ENCODE measurements around the gene SLC44A1. TPM values are rescaled to one million over a fixed set of nuclear protein-coding genes. Genes with fewer than 3 reads are reported as not detected.

The SLC44A1 gene
- total RNA-seq, 1 donor from 2014 or later, result 69.7 TPM

DNA sequence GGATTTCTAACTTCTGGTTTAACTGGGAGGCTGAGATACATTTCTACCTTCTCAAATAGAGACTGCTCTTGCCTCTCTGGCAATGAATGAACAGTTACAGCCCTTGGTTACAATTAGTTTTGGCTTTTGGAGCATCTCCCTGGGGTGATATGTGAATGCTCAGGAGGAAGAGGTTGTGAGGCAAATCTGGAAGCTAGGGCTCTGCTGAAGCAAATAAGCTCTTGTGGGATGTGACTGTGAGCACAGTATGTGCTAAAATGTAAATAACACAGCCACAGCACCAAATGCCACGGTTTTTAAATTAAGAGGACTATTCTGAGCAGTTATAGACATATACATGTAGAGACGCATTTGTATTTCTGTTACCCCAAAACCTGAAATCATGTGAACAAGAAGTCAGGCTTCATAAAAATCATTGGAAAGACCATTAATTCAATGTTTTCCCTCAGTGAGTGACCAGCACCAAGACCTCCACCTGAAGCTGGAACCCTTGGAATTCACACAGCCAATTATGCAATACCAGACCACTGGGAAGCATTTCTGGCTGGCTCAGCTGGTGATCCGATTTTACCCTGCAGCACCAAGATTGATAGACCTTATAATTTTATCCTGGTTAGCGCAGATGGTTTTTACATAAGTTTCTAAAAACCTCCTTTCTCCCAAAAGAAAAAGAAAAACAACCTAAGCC lies 3.0 kb upstream of the SLC44A1 start:
- DNase-seq (ENCODE audit: low spot score), result no peak
- Mint-ChIP-seq H3K4me1 (ENCODE audit: unreplicated experiment) (peaks cover 40% of the 10 kb centered on the region), H3K36me3 (ENCODE audit: low read depth, unreplicated experiment) (peaks cover 6% of the 10 kb centered on the region)

DNA sequence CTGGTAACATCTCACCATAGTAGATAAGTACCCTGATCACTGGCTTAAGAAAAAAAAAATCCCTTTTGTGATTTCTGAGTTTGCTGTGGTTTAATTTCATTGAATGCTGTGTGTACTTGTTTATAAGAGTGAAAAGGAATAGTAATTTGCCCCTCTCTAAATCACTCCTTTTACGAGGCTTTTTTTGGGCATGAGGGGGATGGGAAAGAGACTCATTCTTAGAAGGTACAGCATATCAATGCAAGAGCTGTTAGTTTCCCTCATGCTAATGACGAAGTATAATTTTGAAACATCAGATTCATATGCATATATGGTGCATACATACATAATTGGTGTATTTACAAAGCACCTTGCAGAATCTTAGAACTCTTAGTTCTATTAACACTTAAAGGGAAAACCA lies 2.4 kb upstream of the SLC44A1 start:
- Mint-ChIP-seq H3K4me3 (ENCODE audit: unreplicated experiment) (peak overlapping the region; percentile 63), H3K9me3 (ENCODE audit: unreplicated experiment) (no peaks in the 10 kb centered on the region), H3K36me3 (ENCODE audit: low read depth, unreplicated experiment) (peaks cover 6% of the 10 kb centered on the region), H3K27me3 (ENCODE audit: unreplicated experiment) (peaks cover 21% of the 10 kb centered on the region), H3K4me1 (ENCODE audit: unreplicated experiment) (peaks cover 44% of the 10 kb centered on the region), H3K27ac (ENCODE audit: unreplicated experiment) (peak overlapping the region; percentile 86)
- TF ChIP-seq, protein P1, sequence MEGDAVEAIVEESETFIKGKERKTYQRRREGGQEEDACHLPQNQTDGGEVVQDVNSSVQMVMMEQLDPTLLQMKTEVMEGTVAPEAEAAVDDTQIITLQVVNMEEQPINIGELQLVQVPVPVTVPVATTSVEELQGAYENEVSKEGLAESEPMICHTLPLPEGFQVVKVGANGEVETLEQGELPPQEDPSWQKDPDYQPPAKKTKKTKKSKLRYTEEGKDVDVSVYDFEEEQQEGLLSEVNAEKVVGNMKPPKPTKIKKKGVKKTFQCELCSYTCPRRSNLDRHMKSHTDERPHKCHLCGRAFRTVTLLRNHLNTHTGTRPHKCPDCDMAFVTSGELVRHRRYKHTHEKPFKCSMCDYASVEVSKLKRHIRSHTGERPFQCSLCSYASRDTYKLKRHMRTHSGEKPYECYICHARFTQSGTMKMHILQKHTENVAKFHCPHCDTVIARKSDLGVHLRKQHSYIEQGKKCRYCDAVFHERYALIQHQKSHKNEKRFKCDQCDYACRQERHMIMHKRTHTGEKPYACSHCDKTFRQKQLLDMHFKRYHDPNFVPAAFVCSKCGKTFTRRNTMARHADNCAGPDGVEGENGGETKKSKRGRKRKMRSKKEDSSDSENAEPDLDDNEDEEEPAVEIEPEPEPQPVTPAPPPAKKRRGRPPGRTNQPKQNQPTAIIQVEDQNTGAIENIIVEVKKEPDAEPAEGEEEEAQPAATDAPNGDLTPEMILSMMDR (IDR thresholded peaks at IDR 0.05; ENCODE audit: unreplicated experiment), result no peak
- no peak for DNase-seq (ENCODE audit: low spot score)

More for the DNA sequence above, 3.0 kb upstream of the SLC44A1 start:
- Mint-ChIP-seq H3K9me3 (ENCODE audit: unreplicated experiment) (no peaks in the 10 kb centered on the region), H3K27me3 (ENCODE audit: unreplicated experiment) (peaks cover 21% of the 10 kb centered on the region), H3K27ac (ENCODE audit: unreplicated experiment) (peak overlapping the region; percentile 57), H3K4me3 (ENCODE audit: unreplicated experiment) (no peak overlapping the region)
- TF ChIP-seq, protein P1 (IDR thresholded peaks at IDR 0.05; ENCODE audit: unreplicated experiment), result no peak

DNA sequence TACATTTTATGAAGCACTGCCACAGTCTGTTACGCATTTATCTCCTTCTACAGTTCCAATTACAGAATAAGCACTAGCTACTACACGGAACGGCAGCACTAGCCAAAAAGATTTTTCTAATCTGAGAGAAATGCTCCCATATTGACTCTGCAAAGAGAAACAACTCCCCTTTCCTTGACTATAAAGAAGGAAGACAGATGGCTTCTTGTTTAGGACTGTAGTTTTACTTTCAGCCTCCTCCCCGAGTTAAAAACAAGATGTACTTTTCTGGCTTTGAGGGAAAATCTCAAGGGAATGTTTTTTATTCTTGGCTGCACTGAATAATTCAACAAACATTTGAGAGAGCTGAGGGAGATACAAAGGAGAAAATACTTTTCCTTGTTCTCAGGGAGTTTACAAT lies 1.9 kb upstream of the SLC44A1 start:
- H3K27ac Mint-ChIP-seq (ENCODE audit: unreplicated experiment), result peak overlapping the region; percentile 86
- H3K27me3 Mint-ChIP-seq (ENCODE audit: unreplicated experiment), result peaks cover 21% of the 10 kb centered on the region

DNA sequence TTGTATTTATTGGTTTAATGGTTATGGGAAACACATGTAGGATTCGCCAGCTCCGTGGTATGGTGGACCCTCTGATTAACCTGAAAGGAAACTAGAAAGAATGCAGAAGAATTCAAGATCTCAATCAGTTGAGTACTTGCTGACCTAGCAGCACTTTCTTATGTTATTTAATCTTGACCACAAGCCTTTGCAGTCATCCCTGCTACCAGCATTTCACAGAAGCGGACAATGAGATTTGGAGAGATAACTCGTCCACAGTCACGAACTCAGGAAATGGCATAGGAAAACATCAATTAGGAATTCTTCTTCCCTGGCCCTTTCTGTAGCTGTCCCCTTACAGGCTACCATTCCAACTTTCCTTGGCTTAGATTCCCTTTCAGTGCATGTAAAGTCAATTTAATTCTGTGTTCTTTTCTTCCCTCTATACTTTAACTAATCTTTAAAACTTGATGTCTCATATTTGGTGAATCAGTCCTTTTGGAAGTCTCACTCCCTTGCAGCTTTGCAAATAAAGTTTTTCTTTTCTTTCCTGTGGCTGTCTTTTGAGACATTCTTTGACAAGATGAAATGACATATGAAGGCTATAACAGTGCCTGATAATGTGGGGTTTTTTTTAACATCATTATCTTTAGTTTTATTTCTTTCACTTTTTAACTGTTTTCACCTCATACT lies 1.3 kb upstream of the SLC44A1 start:
- TF ChIP-seq, protein P1 (IDR thresholded peaks at IDR 0.05; ENCODE audit: unreplicated experiment), result no peak
- H3K27ac Mint-ChIP-seq (ENCODE audit: unreplicated experiment), result peak overlapping the region; percentile 86
- no peaks in the 10 kb centered on the region for H3K9me3 Mint-ChIP-seq (ENCODE audit: unreplicated experiment)
- DNase-seq (ENCODE audit: low spot score), result peak; percentile 31
- H3K4me3 Mint-ChIP-seq (ENCODE audit: unreplicated experiment), result peak overlapping the region; percentile 48
- peaks cover 6% of the 10 kb centered on the region for H3K36me3 Mint-ChIP-seq (ENCODE audit: low read depth, unreplicated experiment)
- peaks cover 21% of the 10 kb centered on the region for H3K27me3 Mint-ChIP-seq (ENCODE audit: unreplicated experiment)
- H3K4me1 Mint-ChIP-seq (ENCODE audit: unreplicated experiment), result peaks cover 45% of the 10 kb centered on the region

More for the DNA sequence above, 1.9 kb upstream of the SLC44A1 start:
- no peaks in the 10 kb centered on the region for H3K9me3 Mint-ChIP-seq (ENCODE audit: unreplicated experiment)
- no peak overlapping the region for H3K4me3 Mint-ChIP-seq (ENCODE audit: unreplicated experiment)
- H3K4me1 Mint-ChIP-seq (ENCODE audit: unreplicated experiment), result peaks cover 44% of the 10 kb centered on the region
- no peak for DNase-seq (ENCODE audit: low spot score)
- peaks cover 6% of the 10 kb centered on the region for H3K36me3 Mint-ChIP-seq (ENCODE audit: low read depth, unreplicated experiment)
- TF ChIP-seq, protein P1 (IDR thresholded peaks at IDR 0.05; ENCODE audit: unreplicated experiment), result no peak

DNA sequence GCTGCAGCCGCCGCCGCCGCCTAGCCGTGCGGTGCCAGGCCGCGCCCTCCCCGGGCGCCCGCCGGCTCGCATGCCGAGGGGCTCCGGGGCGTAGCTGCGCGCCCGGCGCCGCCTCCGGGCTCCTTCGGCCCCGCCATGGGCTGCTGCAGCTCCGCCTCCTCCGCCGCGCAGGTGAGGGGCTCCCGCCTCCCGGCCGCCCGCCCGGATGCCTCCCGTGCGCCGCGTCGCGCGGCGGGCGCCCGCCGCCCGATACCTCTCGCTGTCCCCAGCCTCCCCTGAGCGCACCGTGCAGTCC lies 230 bp downstream of the SLC44A1 start:
- H3K36me3 Mint-ChIP-seq (ENCODE audit: low read depth, unreplicated experiment), result peaks cover 6% of the 10 kb centered on the region
- peaks cover 21% of the 10 kb centered on the region for H3K27me3 Mint-ChIP-seq (ENCODE audit: unreplicated experiment)
- H3K27ac Mint-ChIP-seq (ENCODE audit: unreplicated experiment), result no peak overlapping the region
- no peaks in the 10 kb centered on the region for H3K9me3 Mint-ChIP-seq (ENCODE audit: unreplicated experiment)
- no peak for DNase-seq (ENCODE audit: low spot score)
- peaks cover 50% of the 10 kb centered on the region for H3K4me1 Mint-ChIP-seq (ENCODE audit: unreplicated experiment)
- H3K4me3 Mint-ChIP-seq (ENCODE audit: unreplicated experiment), result peak overlapping the region; percentile 96
- TF ChIP-seq, protein P1 (IDR thresholded peaks at IDR 0.05; ENCODE audit: unreplicated experiment), result no peak

Data from endothelial cell (in vitro differentiated cells).